Gastrocnemius medialis (tissue), 4 donors: ENCODE data around the gene ERC1. TPM values are rescaled to one million over a fixed set of nuclear protein-coding genes. Genes with fewer than 3 reads are reported as not detected.
"Not testable (repeated sequence)": the region's sequence is repeated elsewhere in the genome, so short reads cannot be mapped to it uniquely, and the experiment has no call there.

Source experiments
- ATAC-seq, 2 donors: fragments of 150-250 bp; one replicate each; pipeline ENCODE4 v1.9.1; 2016
- DNase-seq, 2 donors: peaks; one replicate each; pipeline ENCODE4 v3.0.0-alpha.2; 2019
- H3K27ac ChIP-seq, 4 donors: fragments of 200-600 bp; sonication (generic); 1 replicate in 1 of 4; 2 replicates in 3 of 4; pipeline ENCODE4 v1.5.1; 2016 to 2018; ENCODE audit warnings: mild to moderate bottlenecking in 2 of 4, moderate library complexity in 1 of 4
- H3K27me3 ChIP-seq, 3 donors: fragments of 200-600 bp; sonication (generic) in 2 of 3; 1 replicate in 1 of 3; 2 replicates in 2 of 3; pipeline versions ENCODE4 v1.5.1 to v1.6.0; 2016 to 2019; ENCODE audit warnings: mild to moderate bottlenecking in 1 of 3, moderate library complexity in 1 of 3
- H3K36me3 ChIP-seq, 2 donors: fragments of 200-600 bp; sonication (generic) in 1 of 2; one replicate each; pipeline ENCODE4 v1.5.1; 2017 to 2018
- H3K4me1 ChIP-seq, 2 donors: fragments of 200-600 bp; sonication (generic) in 1 of 2; one replicate each; pipeline ENCODE4 v1.5.1; 2016 to 2017; ENCODE audit warnings: mild to moderate bottlenecking in 2 of 2
- H3K4me3 ChIP-seq, 4 donors: fragments of 200-600 bp; sonication (generic) in 3 of 4; 1 replicate in 1 of 4; 2 replicates in 3 of 4; pipeline ENCODE4 v1.5.1; 2016 to 2019; ENCODE audit warnings: mild to moderate bottlenecking in 2 of 4
- H3K9me3 ChIP-seq, 3 donors: fragments of 200-600 bp; sonication (generic) in 2 of 3; 1 replicate in 1 of 3; 2 replicates in 2 of 3; pipeline ENCODE4 v1.5.1; 2016 to 2019
- POLR2A ChIP-seq, 2 donors: fragments of 450-650 bp; IDR thresholded peaks; one replicate each; pipeline ENCODE4 v1.6.1; 2017; ENCODE audit warnings: antibody characterized with exemption in 2 of 2, mild to moderate bottlenecking in 2 of 2, moderate library complexity in 2 of 2
- in situ Hi-C, 4 donors: fragments of 200-750 bp; cut with MboI; loops; one replicate each; pipeline versions ENCODE4 v1.15.0 to v1.8.0; 2017; ENCODE audit warnings: low sequenced_read_pairs in 4 of 4
- intact Hi-C: fragments of 100-400 bp; cut with DNase I; formaldehyde crosslinking; loops from one replicate; pipeline ENCODE4 v1.15.1; 2023; ENCODE audit warnings: low total_unique reads
- total RNA-seq, 4 donors: library from RNA; depleted of rRNA; stranded (reverse); fragments of >200 nt; gene quantifications; one replicate each; pipeline versions ENCODE4 v1.1.0 to v1.2.3, GENCODE V29; 2016
- TF ChIP-seq, protein P1 (sequence below), 5 experiments: fragments of 450-650 bp in 3 of 5; fragments of 200-600 bp in 2 of 5; sonication (generic) in 2 of 5; IDR thresholded peaks in 4 of 5; conservative IDR thresholded peaks in 1 of 5; 1 replicate in 4 of 5; 2 replicates in 1 of 5; pipeline ENCODE4 v1.5.1; 2016 to 2019; ENCODE audit warnings: antibody characterized with exemption in 5 of 5, mild to moderate bottlenecking in 3 of 5, moderate library complexity in 3 of 5

The ERC1 gene
- total RNA-seq, 4 donors from 2014 or later, result 20.3 to 39.1 (median 23.5) TPM

DNA sequence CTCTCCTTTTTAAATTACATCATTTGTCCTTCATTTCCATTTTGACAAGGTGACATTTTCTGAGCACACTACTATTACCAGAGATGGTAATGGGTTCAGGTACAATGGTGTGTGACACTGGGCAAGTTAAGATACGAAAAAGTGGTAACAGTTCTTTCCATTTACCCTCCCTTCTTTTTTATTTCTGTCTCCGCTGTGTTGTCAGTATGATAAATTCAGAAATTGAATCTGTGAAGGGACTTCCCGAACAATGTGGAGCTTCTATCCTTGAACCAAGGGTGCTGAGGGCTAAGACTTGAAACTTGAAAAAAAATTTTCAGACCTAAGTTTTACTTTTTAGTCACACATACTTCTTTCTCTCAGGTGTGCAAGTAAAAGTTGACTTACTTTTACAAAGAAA is 103.7 kb downstream of the ERC1 start:
- in situ Hi-C loops (no loop called here), intact Hi-C loops (no loop called here)
- Histone ChIP-seq H3K4me1 (peaks cover 0 to 11% of the 10 kb centered on the region in 2 donors), H3K27ac (no peak overlapping the region), H3K4me3 (no peak overlapping the region), H3K9me3 (no peaks in the 10 kb centered on the region), H3K36me3 (no peaks in the 10 kb centered on the region), H3K27me3 (no peaks in the 10 kb centered on the region)
- TF ChIP-seq, protein P1, sequence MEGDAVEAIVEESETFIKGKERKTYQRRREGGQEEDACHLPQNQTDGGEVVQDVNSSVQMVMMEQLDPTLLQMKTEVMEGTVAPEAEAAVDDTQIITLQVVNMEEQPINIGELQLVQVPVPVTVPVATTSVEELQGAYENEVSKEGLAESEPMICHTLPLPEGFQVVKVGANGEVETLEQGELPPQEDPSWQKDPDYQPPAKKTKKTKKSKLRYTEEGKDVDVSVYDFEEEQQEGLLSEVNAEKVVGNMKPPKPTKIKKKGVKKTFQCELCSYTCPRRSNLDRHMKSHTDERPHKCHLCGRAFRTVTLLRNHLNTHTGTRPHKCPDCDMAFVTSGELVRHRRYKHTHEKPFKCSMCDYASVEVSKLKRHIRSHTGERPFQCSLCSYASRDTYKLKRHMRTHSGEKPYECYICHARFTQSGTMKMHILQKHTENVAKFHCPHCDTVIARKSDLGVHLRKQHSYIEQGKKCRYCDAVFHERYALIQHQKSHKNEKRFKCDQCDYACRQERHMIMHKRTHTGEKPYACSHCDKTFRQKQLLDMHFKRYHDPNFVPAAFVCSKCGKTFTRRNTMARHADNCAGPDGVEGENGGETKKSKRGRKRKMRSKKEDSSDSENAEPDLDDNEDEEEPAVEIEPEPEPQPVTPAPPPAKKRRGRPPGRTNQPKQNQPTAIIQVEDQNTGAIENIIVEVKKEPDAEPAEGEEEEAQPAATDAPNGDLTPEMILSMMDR (IDR thresholded peaks at IDR 0.05 in 4 of 5, conservative IDR thresholded peaks at IDR 0.05 in 1 of 5), result no peak
- TF ChIP-seq POLR2A (IDR thresholded peaks at IDR 0.05), result no peak
- ATAC-seq (no peak), DNase-seq (no peak)

DNA sequence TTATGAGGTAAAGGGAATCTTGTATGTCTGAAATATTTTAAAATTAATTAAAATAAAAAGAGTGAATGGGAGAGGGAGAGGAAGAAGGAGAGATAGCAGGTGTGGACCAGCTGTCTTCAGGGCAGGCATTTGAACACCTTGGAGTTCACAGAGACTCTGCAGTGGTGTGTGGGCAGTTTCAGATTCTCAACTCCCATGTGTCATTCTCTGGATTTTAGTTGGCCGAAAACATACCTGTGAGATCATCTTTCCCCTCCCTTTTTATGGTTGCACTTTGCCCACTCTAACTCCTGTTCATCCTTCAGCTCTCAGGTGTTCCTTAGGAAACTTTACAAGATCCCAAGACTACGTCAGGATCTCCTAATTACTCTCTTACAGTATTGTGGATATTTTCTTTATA is 108.1 kb downstream of the ERC1 start:
- no peaks in the 10 kb centered on the region for H3K9me3 ChIP-seq
- peaks cover 0 to 11% of the 10 kb centered on the region in 2 donors for H3K4me1 ChIP-seq
- in situ Hi-C loops (no loop called here), intact Hi-C loops (no loop called here)
- no peak for TF ChIP-seq POLR2A (IDR thresholded peaks at IDR 0.05)
- TF ChIP-seq, protein P1 (IDR thresholded peaks at IDR 0.05 in 4 of 5, conservative IDR thresholded peaks at IDR 0.05 in 1 of 5), result no peak
- DNase-seq (no peak), ATAC-seq (no peak)
- no peak overlapping the region for H3K27ac ChIP-seq
- no peak overlapping the region for H3K4me3 ChIP-seq
- no peaks in the 10 kb centered on the region for H3K27me3 ChIP-seq
- no peaks in the 10 kb centered on the region for H3K36me3 ChIP-seq

DNA sequence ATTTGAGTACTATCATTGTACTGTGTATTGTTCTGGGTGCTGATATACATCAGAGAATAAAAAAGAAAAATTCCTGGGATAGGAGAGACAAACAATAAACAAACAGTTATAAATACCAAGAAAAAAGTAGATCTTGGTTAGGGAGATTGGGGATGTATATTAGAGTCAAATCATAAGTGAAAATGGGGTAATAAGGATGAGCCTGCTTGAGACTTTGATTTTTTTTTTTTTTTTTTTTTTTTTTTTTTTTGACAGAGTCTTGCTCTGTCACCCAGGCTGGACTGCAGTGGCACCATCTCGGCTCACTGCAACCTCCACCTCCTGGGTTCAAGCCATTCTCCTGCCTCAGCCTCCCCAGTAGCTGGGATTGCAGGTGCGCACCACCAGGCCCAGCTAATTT is 108.6 kb downstream of the ERC1 start:
- H3K36me3 ChIP-seq, H3K4me3 ChIP-seq, intact Hi-C loops, H3K9me3 ChIP-seq, in situ Hi-C loops, H3K27me3 ChIP-seq, DNase-seq, ATAC-seq, H3K27ac ChIP-seq: not testable (repeated sequence)
- peaks cover 0 to 11% of the 10 kb centered on the region in 2 donors for H3K4me1 ChIP-seq

DNA sequence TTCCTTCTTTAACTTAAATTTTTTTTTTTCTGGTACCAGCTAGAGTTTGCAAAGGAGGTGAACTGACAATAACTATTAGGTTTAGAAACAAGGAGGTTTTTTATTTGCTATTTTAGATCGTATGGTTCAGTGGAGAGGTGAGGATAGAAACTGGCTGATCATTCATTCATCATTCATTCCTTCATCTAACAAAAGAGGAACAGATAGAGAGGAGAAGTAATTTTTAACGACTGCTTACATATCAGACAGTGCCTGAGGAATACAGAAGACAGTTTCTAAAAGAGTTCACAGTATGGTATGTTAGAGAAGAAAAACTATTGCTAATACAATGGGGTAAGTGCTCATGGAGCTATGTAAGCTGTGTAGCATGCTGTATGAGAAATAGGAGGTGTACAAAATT is 111.1 kb downstream of the ERC1 start:
- intact Hi-C loops (no loop called here), in situ Hi-C loops (no loop called here)

DNA sequence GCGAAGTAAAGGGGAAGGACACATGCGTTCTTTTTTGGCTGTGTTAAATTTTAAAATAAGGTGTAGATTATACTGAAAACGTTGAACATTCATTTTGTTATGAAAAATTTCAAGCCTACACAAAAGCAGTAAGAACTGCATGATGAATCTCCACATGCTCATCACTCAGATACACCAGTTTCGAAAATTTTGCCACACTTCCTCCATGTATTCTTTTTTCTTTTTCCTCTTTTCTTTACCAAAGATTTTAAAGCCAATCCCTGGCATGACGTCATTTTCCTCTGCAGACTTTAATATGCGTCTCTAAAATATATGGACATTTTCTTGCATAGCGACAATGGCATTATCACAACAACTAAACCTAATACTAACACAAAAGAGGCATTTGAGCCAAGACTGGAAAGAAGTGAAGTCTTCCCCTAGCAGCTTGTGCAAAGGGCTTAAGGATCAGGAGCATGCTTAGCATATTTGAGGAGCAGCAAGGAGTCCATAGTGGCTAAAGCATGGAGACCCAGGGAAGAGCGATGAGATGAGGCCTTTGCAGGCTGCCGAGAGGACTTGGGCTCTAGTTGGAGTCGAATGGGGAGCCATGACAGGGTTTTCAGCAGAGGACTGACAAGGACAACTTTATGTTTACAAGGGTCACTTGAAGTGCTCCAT is 111.9 kb downstream of the ERC1 start:
- ATAC-seq, result no peak
- in situ Hi-C loops (no loop called here), intact Hi-C loops (no loop called here)
- Histone ChIP-seq H3K4me1 (peaks cover 0 to 11% of the 10 kb centered on the region in 2 donors), H3K9me3 (no peaks in the 10 kb centered on the region), H3K27me3 (no peaks in the 10 kb centered on the region), H3K36me3 (peaks cover 0 to 10% of the 10 kb centered on the region in 2 donors), H3K27ac (no peak overlapping the region), H3K4me3 (no peak overlapping the region)
- TF ChIP-seq POLR2A (IDR thresholded peaks at IDR 0.05), result no peak
- TF ChIP-seq, protein P1 (IDR thresholded peaks at IDR 0.05 in 4 of 5, conservative IDR thresholded peaks at IDR 0.05 in 1 of 5), result no peak
- DNase-seq, result no peak

More for the DNA sequence above, 111.1 kb downstream of the ERC1 start:
- H3K36me3 ChIP-seq, result peaks cover 0 to 10% of the 10 kb centered on the region in 2 donors
- H3K4me1 ChIP-seq, result peaks cover 0 to 11% of the 10 kb centered on the region in 2 donors
- DNase-seq, result no peak
- ATAC-seq, result no peak
- TF ChIP-seq, protein P1 (IDR thresholded peaks at IDR 0.05 in 4 of 5, conservative IDR thresholded peaks at IDR 0.05 in 1 of 5), result no peak
- TF ChIP-seq POLR2A (IDR thresholded peaks at IDR 0.05), result no peak
- H3K4me3 ChIP-seq, result no peak overlapping the region
- no peak overlapping the region for H3K27ac ChIP-seq
- H3K9me3 ChIP-seq, result no peaks in the 10 kb centered on the region
- no peaks in the 10 kb centered on the region for H3K27me3 ChIP-seq
